Stimulated activated CD8-positive, alpha-beta memory T cell treated with anti-CD3 and anti-CD28 coated beads, Interleukin-12 subunit alpha, Interleukin-12 subunit beta, amount 100 ng/mL, for 24 hours (primary cell): ENCODE measurements around the gene SRSF10.
"Not testable (repeated sequence)": the region's sequence is repeated elsewhere in the genome, so short reads cannot be mapped to it uniquely, and the experiment has no call there.

Experiments
- DNase-seq: peaks from one replicate; pipeline ENCODE4 v3.0.0-alpha.2; 2020; ENCODE audit errors: extremely low read depth

SRSF10 gene

DNA sequence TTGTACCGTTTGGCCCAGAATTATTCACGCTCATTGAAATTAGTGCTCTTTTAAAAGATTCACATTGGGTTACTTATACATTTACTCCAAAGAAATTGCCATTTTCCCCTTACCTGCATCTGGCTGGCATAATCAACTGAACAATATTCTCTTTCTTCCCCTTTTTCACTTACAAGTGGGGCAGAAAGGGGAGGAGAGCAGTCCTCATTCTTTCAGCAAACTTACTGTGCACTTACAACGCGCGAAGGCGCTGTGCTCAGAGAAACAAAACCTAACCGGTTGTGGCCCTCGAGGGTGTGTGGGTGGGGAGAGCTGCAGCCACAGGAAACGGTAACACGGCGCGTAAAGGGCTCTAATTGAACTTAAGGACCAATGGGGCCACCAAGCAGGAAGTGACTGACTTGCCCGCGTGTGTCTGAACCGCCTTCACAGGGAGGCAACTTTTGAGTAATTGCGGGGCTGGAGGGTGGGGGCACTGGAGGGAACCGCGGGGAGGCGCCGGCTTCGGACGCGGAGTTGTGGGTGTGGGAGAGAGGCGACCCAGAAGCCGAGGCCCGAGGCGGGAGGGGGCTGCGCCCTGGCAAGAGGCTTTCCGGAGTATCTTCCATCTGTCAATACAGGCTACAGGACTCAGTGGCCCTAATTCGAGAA, 21.2 kb downstream of the SRSF10 start:
- DNase-seq = peak; percentile 78

- not testable (repeated sequence) for DNase-seq
Observed at GRCh38 chr1:23958040-23958809, 21.9 kb downstream of the SRSF10 start.

GRCh38 chr1:23957096-23957495, 23.0 kb downstream of the SRSF10 start:
- DNase-seq = no peak

DNA sequence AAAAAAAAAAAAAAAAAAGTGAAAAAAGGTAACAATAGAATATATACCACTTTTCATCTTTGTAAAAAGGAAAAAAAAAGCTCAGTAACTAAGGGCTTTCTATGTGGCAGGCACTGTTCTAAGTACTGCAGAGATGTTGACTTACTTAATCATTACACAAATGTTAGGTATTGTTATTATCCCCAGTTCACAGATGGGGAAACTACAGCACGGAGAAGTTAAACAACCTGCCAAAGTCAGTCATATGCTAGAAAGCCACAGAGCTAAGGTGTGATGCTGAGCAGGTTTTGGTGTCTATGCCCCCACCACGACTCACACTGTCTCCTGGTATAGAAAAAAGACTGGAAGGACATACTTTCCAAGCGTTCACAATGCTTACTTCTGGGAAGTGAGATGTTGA, 27.1 kb downstream of the SRSF10 start:
- no peak for DNase-seq

DNA sequence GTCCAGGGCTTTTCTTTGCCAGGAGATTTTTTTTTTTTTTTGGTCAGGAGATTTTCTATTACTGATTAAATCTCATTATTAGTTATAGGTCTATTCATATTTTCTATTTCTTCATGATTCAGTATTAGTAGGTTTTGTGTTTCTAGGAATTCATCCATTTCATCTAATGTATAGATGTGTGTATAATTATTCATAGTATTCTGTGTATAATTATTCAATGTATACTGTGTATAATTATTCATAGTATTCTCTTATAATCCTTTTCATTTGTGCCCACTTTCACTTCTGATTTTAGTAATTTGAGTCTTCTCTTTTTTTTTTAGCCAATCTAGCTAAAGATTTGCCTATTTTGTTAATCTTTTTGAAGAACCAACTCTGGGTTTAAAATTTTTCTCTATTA, 32.8 kb downstream of the SRSF10 start:
- no peak for DNase-seq

- no peak for DNase-seq
Observed at GRCh38 chr1:23936481-23937176, 43.5 kb downstream of the SRSF10 start.

DNA sequence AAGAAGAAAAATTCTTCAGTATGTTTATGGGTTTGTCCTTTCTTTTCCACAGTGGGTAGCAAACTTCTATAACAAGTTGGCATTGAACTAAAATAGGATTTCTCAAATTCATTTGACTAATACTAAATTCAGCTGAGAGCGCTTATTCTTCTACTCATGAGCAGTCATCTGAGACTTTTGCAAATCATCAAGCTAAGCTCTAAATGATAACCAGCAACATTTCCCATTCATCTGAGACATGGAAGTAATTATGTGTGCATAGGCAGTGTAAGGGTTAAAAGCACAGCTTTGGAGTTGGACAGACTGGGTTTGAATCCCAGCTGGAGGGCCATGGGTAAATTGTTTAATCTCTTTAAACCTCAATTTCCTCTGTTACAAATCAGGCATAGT, 48.6 kb downstream of the SRSF10 start:
- DNase-seq = no peak

GRCh38 chr1:23930861-23931490, 49.2 kb downstream of the SRSF10 start:
- no peak for DNase-seq

GRCh38 chr1:23930270-23930669, 49.9 kb downstream of the SRSF10 start:
- no peak for DNase-seq

DNA sequence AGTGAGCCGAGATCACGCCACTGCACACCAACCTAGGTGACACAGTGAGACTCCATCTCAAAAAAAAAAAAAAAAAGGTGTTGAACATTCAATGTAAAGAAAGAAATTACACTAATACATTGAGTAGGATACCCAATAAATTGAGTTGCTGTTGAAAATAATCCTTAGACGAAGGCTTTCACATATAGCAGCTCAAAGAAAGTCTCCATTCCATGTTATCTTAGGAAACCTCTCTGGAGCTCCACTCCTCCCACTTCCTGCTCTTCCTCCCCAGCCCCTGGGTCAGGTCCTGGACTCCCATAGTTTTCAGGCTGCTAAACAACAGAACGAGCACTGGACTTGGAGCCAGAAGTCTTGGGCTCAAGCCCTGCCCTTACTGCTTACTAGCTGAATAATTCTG, 51.3 kb downstream of the SRSF10 start:
- DNase-seq = no peak

GRCh38 chr1:23927097-23927496, 53.0 kb downstream of the SRSF10 start:
- DNase-seq = no peak

GRCh38 chr1:23925279-23925678, 54.8 kb downstream of the SRSF10 start:
- DNase-seq = no peak

DNA sequence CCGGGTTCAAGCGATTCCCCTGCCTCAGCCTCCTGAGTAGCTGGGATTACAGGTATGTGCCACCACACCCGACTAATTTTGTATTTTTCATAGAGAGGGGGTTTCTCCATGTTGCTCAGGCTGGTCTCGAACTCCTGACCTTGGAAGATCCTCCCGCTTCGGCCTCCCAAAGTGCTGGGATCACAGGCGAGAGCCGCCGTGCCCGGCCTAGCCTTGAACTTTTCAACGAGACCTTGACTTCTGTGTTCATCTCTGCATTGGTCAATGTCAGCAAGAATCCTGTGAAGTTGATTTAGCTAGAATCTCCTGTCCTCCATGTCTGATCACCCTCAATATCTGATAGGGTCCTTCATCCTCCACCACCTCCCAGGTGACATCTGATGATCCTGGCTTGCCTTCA, 55.5 kb downstream of the SRSF10 start:
- no peak for DNase-seq

- no peak for DNase-seq
Observed at GRCh38 chr1:23923592-23924499, 56.3 kb downstream of the SRSF10 start.

GRCh38 chr1:23922321-23922943, 57.7 kb downstream of the SRSF10 start:
- DNase-seq = no peak

DNA sequence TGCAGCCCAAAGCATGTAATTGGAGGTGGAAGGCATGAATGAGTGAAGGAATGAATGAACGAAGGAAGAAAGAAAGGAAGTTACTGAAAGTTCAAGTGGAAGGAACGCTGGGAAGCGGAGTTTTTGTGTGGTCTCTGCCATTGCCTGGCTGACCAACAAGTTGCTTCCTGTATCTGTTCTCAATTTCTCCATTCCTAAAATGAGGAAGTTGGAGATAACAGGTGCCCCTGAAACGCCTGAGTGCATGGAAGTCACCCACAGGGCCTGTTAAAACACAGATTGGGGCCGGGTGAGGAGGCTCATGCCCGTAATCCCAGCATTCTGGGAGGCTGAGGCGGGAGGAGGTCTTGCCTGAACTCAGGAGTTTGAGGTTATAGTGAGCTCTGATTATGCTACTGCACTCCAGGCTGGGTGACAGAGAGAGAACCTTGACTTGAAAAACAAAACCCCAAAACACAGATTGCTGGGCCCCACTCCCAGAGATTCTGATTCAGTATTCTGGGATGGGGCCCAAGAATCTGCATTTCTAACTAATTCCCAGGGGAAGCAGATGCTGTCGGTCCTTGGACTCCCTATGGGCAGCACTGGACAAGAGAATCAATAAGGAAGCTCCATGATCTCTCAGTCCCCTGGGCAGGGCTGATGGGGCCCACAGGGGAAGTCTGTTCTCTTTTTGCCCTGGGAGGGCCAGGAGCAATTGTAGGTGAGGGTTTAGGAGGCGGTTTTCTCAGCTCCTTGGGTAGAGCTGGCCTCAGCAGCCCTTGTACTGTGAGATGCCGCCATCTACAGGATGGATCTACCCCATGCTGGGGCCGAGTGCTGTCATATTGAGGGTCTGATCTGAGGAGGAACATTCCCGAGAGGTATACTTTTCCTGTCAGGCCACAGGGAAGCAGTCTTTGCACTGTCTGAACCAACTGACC, 63.7 kb downstream of the SRSF10 start:
- no peak for DNase-seq

GRCh38 chr1:23915466-23915865, 64.7 kb downstream of the SRSF10 start:
- DNase-seq = no peak

GRCh38 chr1:23914921-23915320, 65.2 kb downstream of the SRSF10 start:
- DNase-seq = no peak
